Measurements from ENCODE around the gene MLXIP.

MLXIP gene

GRCh38 chr12:122189626-122190475 is 111.3 kb downstream of the MLXIP start:
- no peak for DNase-seq

- DNase-seq, result peak; percentile 86
These were observed 112.5 kb downstream of the MLXIP start for GRCh38 chr12:122190842-122191668.

- no peak for DNase-seq
These were observed 113.9 kb downstream of the MLXIP start for GRCh38 chr12:122192441-122192840.

DNA sequence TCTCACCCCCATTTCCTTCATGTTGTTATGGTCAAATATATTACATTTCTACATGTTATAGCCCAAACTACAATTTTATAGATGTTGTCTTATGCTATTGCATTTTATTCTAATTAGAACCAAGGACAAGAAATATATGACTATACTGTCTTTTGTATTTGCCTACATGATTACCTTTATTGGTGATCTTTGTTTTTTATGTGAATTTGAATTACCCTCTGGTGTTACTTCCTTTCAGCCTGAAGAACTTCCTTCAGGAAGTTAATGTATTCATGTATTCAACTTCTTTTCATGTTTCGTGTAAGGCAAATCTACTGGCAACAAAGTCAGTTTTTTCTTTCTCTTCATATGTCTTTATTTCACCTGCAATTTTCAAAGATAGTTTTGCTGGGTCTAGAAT is 116.2 kb downstream of the MLXIP start:
- DNase-seq, result no peak

- DNase-seq, result no peak
These were observed 116.8 kb downstream of the MLXIP start for GRCh38 chr12:122195405-122195804.
